Retinal pigment epithelial cell (primary cell): Measurements from ENCODE around the gene MYBPH.
A peak's percentile ranks its signal among the peaks of the same experiment; 100 is the strongest.

Source experiments
- DNase-seq: peaks from one replicate; pipeline ENCODE4 v3.0.0-alpha.2; 2010; ENCODE audit warnings: low read depth
- H3K4me3 ChIP-seq: 2 replicates; pipeline ENCODE4 v1.5.1; 2011; ENCODE audit warnings: mild to moderate bottlenecking, low read length, control low read depth, moderate library complexity
- CTCF ChIP-seq: conservative IDR thresholded peaks from 2 replicates; pipeline ENCODE4 v1.5.1; 2011; ENCODE audit warnings: low read depth, low read length, control low read depth, inconsistent platforms

Gene MYBPH

GRCh38 chr1:203217139-203217655, 41.6 kb upstream of the MYBPH start:
- DNase-seq: no peak
- peak; percentile 35 for TF ChIP-seq CTCF
- no peak overlapping the region for H3K4me3 ChIP-seq

DNA sequence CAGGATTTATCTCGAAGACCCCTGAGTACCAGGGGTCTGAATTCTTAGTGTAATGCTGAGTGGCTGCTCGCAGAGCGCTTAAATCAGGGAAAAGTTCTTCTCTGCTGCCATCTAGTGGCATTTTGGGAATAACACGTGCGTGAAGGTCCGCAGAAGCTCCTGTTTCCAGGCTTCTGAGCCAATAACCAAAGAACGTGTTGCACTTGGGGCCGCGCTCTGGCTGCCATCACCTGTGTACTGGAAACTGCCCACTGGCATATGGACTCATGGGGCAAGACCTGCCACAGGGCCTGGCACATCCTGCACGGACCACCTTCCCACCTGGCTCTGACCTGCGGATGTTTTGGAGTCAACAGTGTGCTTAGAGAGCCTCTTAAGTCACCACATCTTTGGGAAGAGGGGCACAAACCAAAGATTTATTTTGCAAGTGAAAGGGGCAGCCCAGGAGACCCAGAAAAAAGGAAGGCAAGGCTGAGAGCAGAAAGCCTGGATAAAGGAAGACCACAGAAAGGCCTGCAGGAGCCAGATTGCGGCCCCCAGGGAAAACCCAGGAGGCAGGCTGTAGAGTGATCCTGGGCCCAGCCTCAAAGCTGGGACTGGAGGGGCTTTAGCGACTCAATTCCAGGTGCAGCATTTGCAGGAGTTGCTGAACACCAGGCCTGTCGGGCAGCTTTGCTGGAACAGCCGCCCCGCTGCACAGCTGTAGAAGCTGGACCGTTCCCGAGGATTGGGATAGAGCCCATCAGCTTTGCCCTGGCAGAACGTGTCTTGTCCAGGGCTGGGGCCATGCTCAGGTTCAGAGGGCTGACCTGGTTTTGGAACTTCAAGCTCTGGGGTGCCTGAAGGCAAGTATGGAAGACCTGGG, 40.9 kb upstream of the MYBPH start:
- TF ChIP-seq CTCF: peak; percentile 63
- peak; percentile 14 for DNase-seq
- no peak overlapping the region for H3K4me3 ChIP-seq

GRCh38 chr1:203215573-203215972, 39.9 kb upstream of the MYBPH start:
- TF ChIP-seq CTCF: no peak
- no peak for DNase-seq
- H3K4me3 ChIP-seq: no peak overlapping the region

DNA sequence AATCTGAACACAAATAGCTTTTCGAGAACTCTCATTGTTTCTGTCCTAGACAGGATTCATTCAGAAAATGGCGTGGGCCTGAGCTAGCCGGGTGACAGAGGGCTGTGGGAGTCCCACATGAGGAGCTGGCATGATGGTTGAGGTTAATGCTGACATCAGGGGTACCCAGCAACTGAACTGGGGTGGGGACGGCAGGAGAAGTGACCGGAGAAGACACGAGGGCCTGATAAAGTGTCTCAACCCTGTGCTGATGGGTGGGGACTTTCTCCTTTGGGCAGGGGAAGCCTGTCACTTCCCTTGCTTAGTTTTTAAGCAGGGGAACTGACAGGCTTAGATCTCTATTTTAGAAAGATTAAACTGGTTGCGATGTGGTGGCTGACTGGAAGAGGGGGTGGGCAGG, 39.2 kb upstream of the MYBPH start:
- no peak for TF ChIP-seq CTCF
- H3K4me3 ChIP-seq: no peak overlapping the region
- DNase-seq: no peak

DNA sequence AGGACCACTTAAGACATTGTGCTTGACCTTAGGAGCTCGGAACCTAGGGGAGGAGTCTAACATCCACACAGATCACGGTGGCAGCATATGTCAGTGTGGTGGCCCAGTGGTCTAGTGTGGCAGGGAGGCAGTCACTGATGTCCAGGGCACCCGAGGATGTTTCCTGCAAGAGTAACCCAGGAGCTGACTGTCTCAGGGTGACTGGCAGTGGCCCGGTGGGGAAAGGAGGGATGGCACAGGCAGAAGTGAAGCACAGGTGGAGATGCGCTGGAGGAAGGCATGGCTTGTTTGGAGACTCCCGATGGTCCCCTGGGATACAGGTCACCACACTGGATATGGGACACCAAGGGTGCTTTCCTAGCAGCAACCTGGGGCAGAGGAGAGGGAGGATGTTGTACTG, 37.5 kb upstream of the MYBPH start:
- DNase-seq: no peak
- no peak for TF ChIP-seq CTCF
- no peak overlapping the region for H3K4me3 ChIP-seq

DNA sequence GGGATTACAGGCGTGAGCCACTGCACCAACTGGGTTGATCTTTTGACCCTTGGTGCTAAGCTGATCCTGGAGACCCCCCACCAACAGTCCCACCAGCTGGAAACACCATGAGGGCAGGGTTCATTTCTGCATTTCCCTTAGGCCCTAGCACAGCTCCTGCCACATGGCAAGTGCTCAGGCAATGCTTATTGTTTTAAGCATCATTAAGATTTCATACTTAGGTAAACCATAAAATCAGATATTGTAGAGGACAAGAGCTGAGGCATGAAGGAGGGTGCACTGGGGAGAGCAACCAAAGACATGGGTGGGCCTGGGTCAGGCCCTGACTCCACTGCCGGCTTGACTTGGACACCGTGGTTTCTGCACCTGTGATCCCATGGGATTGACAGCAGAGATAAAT, 36.2 kb upstream of the MYBPH start:
- TF ChIP-seq CTCF: no peak
- H3K4me3 ChIP-seq: no peak overlapping the region
- no peak for DNase-seq

GRCh38 chr1:203210988-203211387, 35.4 kb upstream of the MYBPH start:
- no peak for DNase-seq
- TF ChIP-seq CTCF: no peak
- H3K4me3 ChIP-seq: no peak overlapping the region
